Transverse colon (tissue), 4 donors: ENCODE results near the gene ONECUT3.

ENCODE experiments used
- POLR2A ChIP-seq: fragments of 450-650 bp; IDR thresholded peaks from one replicate; pipeline ENCODE4 v1.6.1; 2016; ENCODE audit warnings: antibody characterized with exemption, mild to moderate bottlenecking, moderate library complexity
- POLR2AphosphoS5 ChIP-seq, 3 donors: sonication (generic); formaldehyde crosslinking; IDR thresholded peaks; one replicate each; pipeline ENCODE4 v1.6.1; 2016; ENCODE audit warnings: antibody characterized with exemption in 3 of 3
- TF ChIP-seq, protein P1 (sequence below), 5 experiments: fragments of 200-600 bp in 3 of 5; fragments of 450-650 bp in 2 of 5; sonication (generic) in 3 of 5; IDR thresholded peaks; 1 replicate in 2 of 5; 2 replicates in 3 of 5; pipeline ENCODE4 v1.5.1; 2016 to 2017; ENCODE audit warnings: antibody characterized with exemption in 5 of 5, inconsistent platforms in 3 of 5, mild to moderate bottlenecking in 2 of 5, moderate library complexity in 1 of 5

- TF ChIP-seq, protein P1, sequence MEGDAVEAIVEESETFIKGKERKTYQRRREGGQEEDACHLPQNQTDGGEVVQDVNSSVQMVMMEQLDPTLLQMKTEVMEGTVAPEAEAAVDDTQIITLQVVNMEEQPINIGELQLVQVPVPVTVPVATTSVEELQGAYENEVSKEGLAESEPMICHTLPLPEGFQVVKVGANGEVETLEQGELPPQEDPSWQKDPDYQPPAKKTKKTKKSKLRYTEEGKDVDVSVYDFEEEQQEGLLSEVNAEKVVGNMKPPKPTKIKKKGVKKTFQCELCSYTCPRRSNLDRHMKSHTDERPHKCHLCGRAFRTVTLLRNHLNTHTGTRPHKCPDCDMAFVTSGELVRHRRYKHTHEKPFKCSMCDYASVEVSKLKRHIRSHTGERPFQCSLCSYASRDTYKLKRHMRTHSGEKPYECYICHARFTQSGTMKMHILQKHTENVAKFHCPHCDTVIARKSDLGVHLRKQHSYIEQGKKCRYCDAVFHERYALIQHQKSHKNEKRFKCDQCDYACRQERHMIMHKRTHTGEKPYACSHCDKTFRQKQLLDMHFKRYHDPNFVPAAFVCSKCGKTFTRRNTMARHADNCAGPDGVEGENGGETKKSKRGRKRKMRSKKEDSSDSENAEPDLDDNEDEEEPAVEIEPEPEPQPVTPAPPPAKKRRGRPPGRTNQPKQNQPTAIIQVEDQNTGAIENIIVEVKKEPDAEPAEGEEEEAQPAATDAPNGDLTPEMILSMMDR (IDR thresholded peaks at IDR 0.05) = no peak
- TF ChIP-seq POLR2A (no peak), POLR2AphosphoS5 (IDR thresholded peaks at IDR 0.05) (no peak)
Measured at GRCh38 chr19:1736927-1737326, 16.4 kb upstream of the ONECUT3 start.
